Stimulated activated CD8-positive, alpha-beta memory T cell treated with anti-CD3 and anti-CD28 coated beads, Interleukin-7, amount 100 ng/mL, for 1 hour (primary cell): ENCODE results near the gene MYH8.

Source experiments
- DNase-seq, 2 donors: peaks; one replicate each; pipeline ENCODE4 v3.0.0-alpha.2; 2020; ENCODE audit warnings: low read depth in 2 of 2

The MYH8 gene

DNA sequence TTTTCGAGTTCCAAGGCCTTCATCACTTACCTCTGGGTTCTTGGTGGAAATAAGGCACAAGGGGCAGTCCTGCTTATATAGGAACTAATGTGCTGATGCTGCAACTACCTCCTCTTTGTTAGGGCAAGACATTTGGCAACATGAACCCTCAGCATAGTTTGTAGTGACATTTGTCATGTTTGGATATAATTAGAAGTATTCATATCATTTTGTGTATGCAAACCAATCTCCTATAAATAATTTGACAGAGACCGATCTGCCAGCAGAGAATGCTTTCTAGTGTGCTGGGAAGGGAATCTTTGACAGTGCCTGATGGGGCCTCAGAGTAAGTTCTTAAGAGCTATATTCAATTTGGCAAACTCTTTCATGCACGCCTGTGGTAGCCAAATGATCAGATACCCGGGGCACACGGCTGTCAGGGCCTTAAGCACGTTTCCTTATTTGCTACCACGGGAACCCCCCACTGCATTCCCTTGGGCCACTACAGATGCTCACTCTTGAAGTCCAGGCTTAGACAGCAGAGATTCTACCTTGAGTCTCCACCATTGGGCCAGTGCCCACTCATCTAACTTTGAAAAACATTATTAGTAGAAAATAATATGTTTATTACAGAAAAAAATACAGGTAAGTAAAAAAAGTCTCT, at the start of gene MYH8:
MYH8 (minus strand) TSS at position 51 of the 643 bp plus-strand sequence. CDS start 1,723 bp downstream, outside the sequence.
- DNase-seq: no peak

GRCh38 chr17:10469459-10469858, 47.7 kb upstream of the MYH8 start, which contains the start of gene MYH4:
TSS of gene MYH4 (minus strand) at chr17:10469559. CDS start at chr17:10466745, 2,814 bp downstream.
- no peak for DNase-seq

GRCh38 chr17:10463402-10463801, 41.7 kb upstream of the MYH8 start:
- DNase-seq: no peak

GRCh38 chr17:10460062-10460461, 38.3 kb upstream of the MYH8 start:
- no peak for DNase-seq

- no peak for DNase-seq
Measured at GRCh38 chr17:10458701-10459100, 37.0 kb upstream of the MYH8 start.

DNA sequence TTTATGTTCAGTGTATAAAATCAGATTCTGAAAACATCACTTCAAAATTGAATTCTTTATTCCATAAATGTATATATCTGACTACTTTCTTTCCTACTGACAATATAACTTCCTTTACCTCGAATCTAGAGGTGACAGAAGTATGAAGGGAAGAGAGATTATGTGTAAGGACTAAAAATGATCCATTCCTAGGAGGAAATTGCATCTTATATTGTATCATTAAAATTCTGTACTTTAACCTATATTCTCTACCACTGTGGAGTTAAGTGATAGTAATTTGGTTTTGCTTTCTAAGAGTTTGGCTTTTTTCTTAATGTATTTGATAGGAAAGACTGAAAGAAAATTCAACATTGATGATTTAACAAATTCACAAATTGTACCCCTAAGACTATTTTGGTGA, 36.2 kb upstream of the MYH8 start:
- no peak for DNase-seq

GRCh38 chr17:10447026-10447931, 25.5 kb upstream of the MYH8 start:
- no peak for DNase-seq

GRCh38 chr17:10439816-10440215, 18.1 kb upstream of the MYH8 start:
- DNase-seq: no peak

GRCh38 chr17:10435096-10435495, 13.3 kb upstream of the MYH8 start:
- DNase-seq: no peak

DNA sequence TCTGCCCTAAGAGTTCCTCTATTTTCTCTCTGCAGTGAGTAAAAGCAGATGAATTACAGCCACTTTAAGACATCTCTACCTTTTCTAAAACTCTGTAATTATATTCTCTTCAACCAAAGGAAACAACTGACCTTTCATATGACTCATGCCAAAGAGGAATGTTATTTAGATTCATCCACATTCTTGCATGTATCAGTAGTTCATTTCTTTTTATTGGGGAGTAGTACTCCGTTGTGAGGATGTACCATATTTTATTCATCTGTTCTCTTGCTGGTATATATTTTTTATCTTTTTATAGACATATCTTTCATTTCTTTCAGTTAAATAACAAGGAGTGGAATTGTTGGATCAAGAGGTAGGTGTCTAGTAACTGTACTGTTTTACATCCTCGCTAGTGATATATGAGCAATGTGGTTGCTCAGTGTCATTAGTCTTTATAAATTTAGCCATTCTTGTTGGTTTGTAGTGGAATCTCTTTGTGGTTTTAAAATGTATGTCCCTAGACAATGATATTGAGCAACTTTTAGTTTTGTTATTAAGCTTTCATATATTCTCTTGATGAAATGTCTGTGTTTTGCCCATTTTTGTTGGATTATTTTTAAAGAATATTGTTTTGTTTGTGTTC, 7.8 kb upstream of the MYH8 start:
- DNase-seq: no peak

DNA sequence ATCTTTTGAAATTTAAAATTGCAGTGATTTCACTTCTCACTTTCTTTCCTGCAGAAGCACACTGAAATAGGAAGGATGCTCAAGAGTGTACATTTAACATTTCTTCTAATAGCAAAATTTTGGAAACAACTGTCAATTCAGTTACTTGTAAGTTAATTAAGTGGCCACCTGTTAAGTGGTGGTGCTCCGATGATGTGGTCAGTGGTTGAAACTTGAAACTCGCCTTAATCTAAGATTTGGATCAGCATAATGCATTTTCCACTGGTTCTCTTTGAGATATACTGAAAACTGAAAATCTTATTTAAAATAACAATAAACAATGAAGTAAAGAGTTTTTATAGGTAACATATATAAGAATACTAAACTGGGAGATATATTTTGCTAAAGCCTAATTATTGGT, 7.0 kb upstream of the MYH8 start:
- no peak for DNase-seq

GRCh38 chr17:10421211-10421610, 539 bp downstream of the MYH8 start:
- DNase-seq: no peak

- no peak for DNase-seq
Measured at GRCh38 chr17:10420811-10421210, 939 bp downstream of the MYH8 start.

DNA sequence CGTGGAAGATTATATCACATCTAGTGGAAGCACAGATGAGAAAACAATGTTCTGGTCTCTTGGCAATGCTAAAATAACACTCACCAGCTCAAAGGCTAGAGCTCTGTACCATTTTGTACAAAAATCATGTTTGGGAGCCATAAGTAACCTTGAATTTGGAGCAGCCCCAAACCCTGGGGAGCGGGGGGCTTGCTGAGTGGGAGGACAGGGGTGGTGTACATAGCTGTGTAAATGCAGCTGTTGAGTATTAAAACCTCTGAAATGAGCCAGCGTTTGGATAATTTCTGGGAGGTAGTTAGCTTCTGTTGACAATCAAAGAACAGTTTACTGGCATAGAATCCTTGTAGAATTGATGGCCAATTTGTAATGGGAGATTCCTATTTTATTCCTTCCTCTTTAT, 4.3 kb downstream of the MYH8 start:
- no peak for DNase-seq

DNA sequence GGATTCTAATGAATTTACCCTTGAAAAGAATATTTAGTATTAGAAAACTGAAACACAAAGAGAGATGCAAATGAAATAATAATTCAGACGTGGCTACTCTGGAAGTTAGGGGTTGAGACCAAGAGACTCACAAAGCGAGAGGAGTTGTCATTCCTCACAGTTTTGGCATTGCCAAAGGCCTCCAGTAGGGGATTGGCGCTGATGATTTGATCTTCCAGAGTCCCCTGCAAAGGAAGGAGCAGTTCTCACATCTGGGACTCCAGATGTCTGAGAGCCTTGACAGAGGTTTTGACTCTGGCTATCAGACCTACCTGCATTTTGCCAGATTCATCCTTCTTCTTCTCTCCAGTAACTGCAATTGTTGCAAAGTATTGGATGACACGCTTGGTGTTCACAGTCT, 6.6 kb downstream of the MYH8 start:
- DNase-seq: no peak

GRCh38 chr17:10403589-10403988, 18.2 kb downstream of the MYH8 start:
- no peak for DNase-seq

DNA sequence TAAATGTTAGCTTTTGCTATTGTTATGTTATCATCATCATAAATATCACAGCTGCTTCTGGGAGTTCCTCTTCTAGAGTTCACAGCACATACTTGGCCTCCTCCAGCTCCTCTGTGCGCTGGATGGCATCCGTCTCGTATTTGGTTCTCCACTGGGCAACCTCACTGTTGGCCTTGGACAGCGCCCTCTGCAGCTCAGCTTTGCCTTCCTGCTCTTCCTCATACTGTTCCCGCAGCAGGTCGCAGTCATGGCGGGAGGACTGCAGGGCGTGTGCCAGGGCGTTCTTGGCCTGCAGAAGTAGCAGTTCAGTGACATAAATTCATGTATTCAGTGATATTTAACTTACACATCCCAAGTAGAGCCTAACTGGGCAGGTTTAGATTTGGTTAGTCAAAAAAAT, 23.4 kb downstream of the MYH8 start:
- no peak for DNase-seq

DNA sequence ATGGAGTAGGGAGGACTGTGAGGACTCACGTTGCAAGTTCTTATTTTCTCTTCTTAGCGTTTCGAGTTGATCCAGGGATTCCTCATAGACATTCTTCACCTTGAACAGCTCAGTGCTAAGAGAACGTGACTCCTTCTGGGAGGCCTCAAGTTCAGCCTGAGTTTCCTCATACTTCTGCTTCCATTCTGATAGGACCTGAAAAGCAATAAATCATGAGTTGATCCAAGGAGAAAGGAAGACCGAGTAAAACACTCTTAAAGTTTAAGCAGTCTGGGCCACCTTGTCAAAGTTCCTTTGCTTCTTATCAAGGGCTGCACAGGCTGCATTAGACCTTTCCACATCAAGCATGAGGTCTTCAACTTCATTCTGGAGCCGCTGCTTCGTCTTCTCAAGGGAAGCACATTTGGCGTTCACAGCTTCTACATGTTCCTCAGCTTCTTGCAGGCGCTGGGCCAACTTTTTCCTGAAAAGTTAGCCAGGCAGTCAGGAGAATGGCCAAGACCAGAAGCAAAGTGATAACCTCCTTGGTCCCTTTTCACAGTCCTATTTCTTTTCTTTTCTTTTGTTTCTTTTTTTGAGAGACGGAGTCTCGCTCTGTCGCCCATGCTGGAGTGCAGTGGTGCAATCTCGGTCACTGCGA, 25.1 kb downstream of the MYH8 start:
- DNase-seq: no peak

DNA sequence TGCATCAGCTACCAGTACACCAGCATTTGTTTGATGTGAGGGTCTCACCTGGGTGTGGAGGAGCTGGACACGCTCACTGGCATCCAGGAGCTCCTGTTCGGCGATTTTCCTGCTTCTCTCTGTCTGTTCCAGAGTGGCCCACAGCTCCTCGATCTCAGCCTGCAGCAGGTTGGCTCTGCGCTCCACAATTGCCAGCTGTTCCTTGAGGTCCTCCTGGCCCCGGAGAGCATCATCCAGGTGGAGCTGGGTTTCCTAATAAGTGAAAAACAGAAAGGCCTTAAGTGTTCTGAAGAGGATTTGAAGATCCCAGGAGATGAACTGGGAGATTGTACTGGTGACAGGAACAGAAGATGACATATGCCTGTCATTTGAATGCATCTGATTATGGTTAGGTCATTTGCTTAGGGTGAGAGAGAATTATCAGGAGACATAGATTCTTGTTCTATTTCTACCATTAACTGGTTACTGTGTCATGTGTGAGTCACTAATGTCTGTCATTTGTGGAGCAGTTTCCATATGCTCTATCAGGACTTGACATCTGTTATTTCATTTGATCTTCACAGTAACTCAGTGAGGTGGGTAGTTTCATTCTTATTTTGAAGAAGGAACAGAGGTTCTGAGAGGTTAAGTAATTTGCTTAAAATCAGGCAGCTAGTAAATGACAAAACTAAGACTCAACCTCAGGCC, 27.4 kb downstream of the MYH8 start:
- no peak for DNase-seq

- DNase-seq: no peak
Measured at GRCh38 chr17:10392880-10393279, 28.9 kb downstream of the MYH8 start.

DNA sequence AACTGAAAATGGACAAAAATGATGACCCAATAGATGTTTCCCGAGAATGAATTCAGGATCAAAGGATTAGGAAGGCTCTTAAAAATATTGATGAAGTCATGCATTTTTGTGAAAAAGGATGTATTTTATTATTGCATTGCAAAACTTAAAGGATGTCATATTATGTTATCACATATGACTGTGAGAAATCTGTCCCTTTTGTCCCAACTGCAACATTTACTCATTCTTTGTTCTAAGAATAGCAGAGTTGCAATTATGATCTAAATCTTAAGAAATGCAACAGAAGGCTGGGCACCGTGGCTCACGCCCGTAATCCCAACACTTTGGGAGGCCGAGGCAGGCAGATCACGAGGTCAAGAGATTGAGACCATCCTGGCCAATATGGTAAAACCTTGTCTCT, 35.9 kb downstream of the MYH8 start:
- DNase-seq: no peak

- no peak for DNase-seq
Measured at GRCh38 chr17:10384175-10384574, 37.6 kb downstream of the MYH8 start.
